ENCODE data around the gene VMAC. TPM values are rescaled to one million over a fixed set of nuclear protein-coding genes. Genes with fewer than 3 reads are reported as not detected.

Gene VMAC
- total RNA-seq, 1 donor from 2014 or later, result 4.6 TPM

DNA sequence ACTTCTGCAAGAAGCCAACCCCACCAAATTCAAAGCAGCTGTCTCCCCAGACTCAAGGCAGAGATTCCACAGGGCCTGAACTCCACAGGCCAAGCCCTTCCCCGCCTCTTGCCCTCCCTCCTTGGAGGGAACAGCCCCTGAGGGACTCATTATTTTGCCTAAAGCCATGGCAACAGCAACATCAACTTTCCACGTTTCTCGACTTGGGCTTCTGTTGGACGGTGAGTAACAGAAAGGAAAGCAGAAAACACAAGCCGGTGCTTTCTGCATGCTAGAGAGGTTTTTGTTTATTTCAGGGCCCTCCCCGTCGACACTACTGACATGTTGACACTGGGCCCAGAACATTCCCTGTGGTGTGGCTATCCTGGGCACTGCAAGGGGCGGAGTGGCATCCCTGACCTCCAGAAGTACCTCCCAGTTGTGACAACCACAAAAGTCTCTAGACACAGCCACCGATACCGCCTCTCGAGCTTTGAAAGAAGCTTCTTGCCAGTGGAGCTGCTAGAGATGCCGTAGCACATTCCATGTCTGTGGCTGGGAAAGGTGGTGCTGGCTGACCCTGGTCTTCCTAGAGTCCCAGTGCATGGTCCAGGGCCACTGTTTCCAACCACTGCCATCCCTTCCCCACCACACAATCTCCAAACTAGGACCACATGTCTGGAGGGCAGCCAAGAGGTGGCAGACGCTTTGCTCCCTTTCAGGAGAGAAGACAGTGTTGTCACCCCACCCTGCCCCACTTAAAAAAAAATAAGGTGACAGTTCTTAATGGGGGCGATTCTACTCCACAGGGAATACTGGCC, 22.2 kb downstream of the VMAC start:
- H4K20me1 ChIP-seq (ENCODE audit: low read depth), result peaks cover 20% of the 10 kb centered on the region
- H3K9me3 ChIP-seq (ENCODE audit: low read depth), result no peaks in the 10 kb centered on the region
- Mint-ChIP-seq H3K9me3 (no peaks in the 10 kb centered on the region), H3K36me3 (peaks cover 28% of the 10 kb centered on the region), H3K27me3 (ENCODE audit: insufficient read depth, low read depth) (peaks cover 7% of the 10 kb centered on the region), H3K27ac (no peak overlapping the region), H3K4me1 (peaks cover 13% of the 10 kb centered on the region), H3K4me3 (no peak overlapping the region)
- no peaks in the 10 kb centered on the region for H3K27me3 ChIP-seq
- no peak overlapping the region for H2AFZ ChIP-seq (replicated peaks)
- H3K79me2 ChIP-seq (ENCODE audit: low read depth), result no peaks in the 10 kb centered on the region
- DNase-seq (ENCODE audit: low spot score), result no peak
- TF ChIP-seq, protein P1, sequence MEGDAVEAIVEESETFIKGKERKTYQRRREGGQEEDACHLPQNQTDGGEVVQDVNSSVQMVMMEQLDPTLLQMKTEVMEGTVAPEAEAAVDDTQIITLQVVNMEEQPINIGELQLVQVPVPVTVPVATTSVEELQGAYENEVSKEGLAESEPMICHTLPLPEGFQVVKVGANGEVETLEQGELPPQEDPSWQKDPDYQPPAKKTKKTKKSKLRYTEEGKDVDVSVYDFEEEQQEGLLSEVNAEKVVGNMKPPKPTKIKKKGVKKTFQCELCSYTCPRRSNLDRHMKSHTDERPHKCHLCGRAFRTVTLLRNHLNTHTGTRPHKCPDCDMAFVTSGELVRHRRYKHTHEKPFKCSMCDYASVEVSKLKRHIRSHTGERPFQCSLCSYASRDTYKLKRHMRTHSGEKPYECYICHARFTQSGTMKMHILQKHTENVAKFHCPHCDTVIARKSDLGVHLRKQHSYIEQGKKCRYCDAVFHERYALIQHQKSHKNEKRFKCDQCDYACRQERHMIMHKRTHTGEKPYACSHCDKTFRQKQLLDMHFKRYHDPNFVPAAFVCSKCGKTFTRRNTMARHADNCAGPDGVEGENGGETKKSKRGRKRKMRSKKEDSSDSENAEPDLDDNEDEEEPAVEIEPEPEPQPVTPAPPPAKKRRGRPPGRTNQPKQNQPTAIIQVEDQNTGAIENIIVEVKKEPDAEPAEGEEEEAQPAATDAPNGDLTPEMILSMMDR (IDR thresholded peaks at IDR 0.05), result no peak
- H3K4me2 ChIP-seq, result no peak overlapping the region
- no peak overlapping the region for H3K9ac ChIP-seq
- no peaks in the 10 kb centered on the region for H3F3A ChIP-seq (ENCODE audit: low read depth)
- no peaks in the 10 kb centered on the region for H3K4me1 ChIP-seq
- no peak overlapping the region for H3K4me3 ChIP-seq
- H3K27ac ChIP-seq, result no peak overlapping the region
- no peaks in the 10 kb centered on the region for H3K36me3 ChIP-seq

DNA sequence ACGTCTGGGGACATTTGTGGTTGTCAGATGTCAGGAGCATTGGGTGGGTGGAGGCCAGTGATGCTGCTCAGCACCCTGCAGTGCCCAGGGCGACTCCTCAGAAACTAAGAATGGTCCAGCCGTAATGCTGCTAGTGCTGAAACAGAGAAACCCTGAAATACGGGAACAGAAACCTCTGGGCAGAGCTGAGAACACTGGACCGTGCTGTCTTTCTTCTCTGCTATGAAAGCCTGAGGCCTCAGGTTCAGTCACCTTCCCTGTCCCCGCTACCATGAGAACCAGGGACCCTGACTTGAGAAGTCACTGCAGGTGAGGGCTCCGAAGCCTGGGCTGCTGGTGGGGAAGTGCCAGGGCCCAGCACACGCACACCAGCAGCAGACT, 22.8 kb downstream of the VMAC start:
- no peak for DNase-seq (ENCODE audit: low spot score)
- no peak overlapping the region for H3K4me3 ChIP-seq
- no peak overlapping the region for H3K9ac ChIP-seq
- Mint-ChIP-seq H3K27me3 (ENCODE audit: insufficient read depth, low read depth) (peaks cover 7% of the 10 kb centered on the region), H3K9me3 (no peaks in the 10 kb centered on the region), H3K27ac (no peak overlapping the region), H3K4me1 (peaks cover 15% of the 10 kb centered on the region), H3K36me3 (peaks cover 24% of the 10 kb centered on the region), H3K4me3 (no peak overlapping the region)
- no peak overlapping the region for H3K4me2 ChIP-seq
- TF ChIP-seq EZH2phosphoT487 (IDR thresholded peaks at IDR 0.05) (no peak), EZH2 (IDR thresholded peaks at IDR 0.05) (no peak)
- TF ChIP-seq, protein P1 (IDR thresholded peaks at IDR 0.05), result no peak
- no peaks in the 10 kb centered on the region for H3K4me1 ChIP-seq
- no peaks in the 10 kb centered on the region for H3K36me3 ChIP-seq
- no peaks in the 10 kb centered on the region for H3K27me3 ChIP-seq
- no peak overlapping the region for H2AFZ ChIP-seq (replicated peaks)
- no peak overlapping the region for H3K27ac ChIP-seq
- H4K20me1 ChIP-seq (ENCODE audit: low read depth), result peaks cover 20% of the 10 kb centered on the region
- H3K9me3 ChIP-seq (ENCODE audit: low read depth), result no peaks in the 10 kb centered on the region
- H3F3A ChIP-seq (ENCODE audit: low read depth), result no peaks in the 10 kb centered on the region
- H3K79me2 ChIP-seq (ENCODE audit: low read depth), result no peaks in the 10 kb centered on the region

DNA sequence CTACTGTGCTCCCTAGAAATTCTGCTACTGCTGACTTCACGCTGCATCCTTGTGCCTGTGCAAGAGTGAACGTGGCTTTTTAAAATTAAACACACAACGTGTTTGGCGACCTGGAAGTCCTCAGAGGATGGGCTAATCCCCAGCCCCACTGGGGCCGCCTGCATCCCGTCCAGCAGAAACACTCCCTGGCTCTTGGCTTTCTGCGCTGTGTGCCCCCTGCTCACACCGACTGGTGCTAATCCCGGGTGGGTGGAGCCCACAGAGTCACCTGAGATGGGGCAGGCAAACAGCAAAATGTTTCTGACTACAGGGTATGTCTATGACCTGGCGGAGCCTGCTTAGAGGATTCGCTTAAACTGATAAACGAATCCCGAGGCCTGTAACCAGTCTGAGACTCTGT, 24.5 kb downstream of the VMAC start:
- Mint-ChIP-seq H3K9me3 (no peaks in the 10 kb centered on the region), H3K4me3 (no peak overlapping the region), H3K4me1 (peaks cover 21% of the 10 kb centered on the region), H3K36me3 (peaks cover 19% of the 10 kb centered on the region), H3K27ac (no peak overlapping the region), H3K27me3 (ENCODE audit: insufficient read depth, low read depth) (peaks cover 7% of the 10 kb centered on the region)
- peaks cover 4% of the 10 kb centered on the region for H3K79me2 ChIP-seq (ENCODE audit: low read depth)
- DNase-seq (ENCODE audit: low spot score), result no peak
- no peak overlapping the region for H3K9ac ChIP-seq
- no peak overlapping the region for H2AFZ ChIP-seq (replicated peaks)
- TF ChIP-seq EZH2 (IDR thresholded peaks at IDR 0.05) (no peak), EZH2phosphoT487 (IDR thresholded peaks at IDR 0.05) (no peak)
- TF ChIP-seq, protein P1 (IDR thresholded peaks at IDR 0.05), result no peak
- no peaks in the 10 kb centered on the region for H3K36me3 ChIP-seq
- peaks cover 36% of the 10 kb centered on the region for H4K20me1 ChIP-seq (ENCODE audit: low read depth)
- H3K4me1 ChIP-seq, result no peaks in the 10 kb centered on the region
- H3K27ac ChIP-seq, result no peak overlapping the region
- no peak overlapping the region for H3K4me2 ChIP-seq
- no peaks in the 10 kb centered on the region for H3F3A ChIP-seq (ENCODE audit: low read depth)
- no peaks in the 10 kb centered on the region for H3K27me3 ChIP-seq
- no peak overlapping the region for H3K4me3 ChIP-seq
- H3K9me3 ChIP-seq (ENCODE audit: low read depth), result no peaks in the 10 kb centered on the region

Data from neural progenitor cell (in vitro differentiated cells).